GM12878 (cell line): ENCODE data around the gene AKR1C4. TPM values are rescaled to one million over a fixed set of nuclear protein-coding genes. Genes with fewer than 3 reads are reported as not detected.

Source experiments
- polyA plus RNA-seq, 11 experiments: library from polyadenylated mRNA; depleted of rRNA in 4 of 11; unstranded in 6 of 11; stranded (reverse) in 5 of 11; fragments of >200 nt; fragmentation: Nextera tagmentation in 4 of 11; fragmentation: Illumina TruSeq in 1 of 11; extraction: Ambion mirVana in 4 of 11; extraction: Trizol in 1 of 11; gene quantifications; 1 replicate in 1 of 11; 2 replicates in 10 of 11; pipeline versions ENCODE4 v1.2.1 to v1.2.3, GENCODE V29; 2011 to 2016; ENCODE audit warnings: inconsistent platforms in 2 of 11, missing spikeins in 2 of 11, low read depth in 1 of 11
- total RNA-seq, 4 experiments: library from RNA; depleted of rRNA in 3 of 4; stranded (reverse); fragments of >200 nt in 3 of 4; fragmentation: Illumina TruSeq in 1 of 4; extraction: Trizol in 1 of 4; gene quantifications; 2 replicates each; pipeline versions ENCODE4 v1.2.1 to v1.2.3, GENCODE V29; 2013 to 2021
- TF ChIP-seq, protein P1 (sequence below): fragments of 450-650 bp; formaldehyde crosslinking; IDR thresholded peaks from 2 replicates; pipeline ENCODE4 v1.5.0; 2022; ENCODE audit warnings: mild to moderate bottlenecking, missing genetic modification characterization

AKR1C4 gene
- total and polyA plus RNA-seq, 10 of the 15 experiments (the other 5 are each of a cell fraction or from before 2014, with no cell fraction given): 0.20 TPM; not detected in 9

DNA sequence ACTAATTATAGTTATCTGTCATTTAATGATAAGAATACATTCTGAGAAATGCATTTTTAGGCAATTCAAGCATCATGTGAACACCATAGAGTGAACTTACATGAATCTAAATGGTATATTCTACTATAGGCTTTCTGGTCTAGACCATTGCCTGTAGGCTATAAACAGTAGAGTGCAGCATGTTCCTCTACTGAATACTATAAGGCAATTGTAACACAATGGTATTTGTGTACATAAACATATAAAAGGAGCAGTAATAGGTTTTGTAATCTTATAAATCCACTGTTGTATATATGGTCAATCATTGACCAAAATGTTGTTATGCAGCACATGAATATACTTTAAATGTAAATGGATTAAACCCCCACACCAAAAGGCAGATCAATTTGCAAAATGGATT lies 71.6 kb downstream of the AKR1C4 start (continued):
- TF ChIP-seq, protein P1, sequence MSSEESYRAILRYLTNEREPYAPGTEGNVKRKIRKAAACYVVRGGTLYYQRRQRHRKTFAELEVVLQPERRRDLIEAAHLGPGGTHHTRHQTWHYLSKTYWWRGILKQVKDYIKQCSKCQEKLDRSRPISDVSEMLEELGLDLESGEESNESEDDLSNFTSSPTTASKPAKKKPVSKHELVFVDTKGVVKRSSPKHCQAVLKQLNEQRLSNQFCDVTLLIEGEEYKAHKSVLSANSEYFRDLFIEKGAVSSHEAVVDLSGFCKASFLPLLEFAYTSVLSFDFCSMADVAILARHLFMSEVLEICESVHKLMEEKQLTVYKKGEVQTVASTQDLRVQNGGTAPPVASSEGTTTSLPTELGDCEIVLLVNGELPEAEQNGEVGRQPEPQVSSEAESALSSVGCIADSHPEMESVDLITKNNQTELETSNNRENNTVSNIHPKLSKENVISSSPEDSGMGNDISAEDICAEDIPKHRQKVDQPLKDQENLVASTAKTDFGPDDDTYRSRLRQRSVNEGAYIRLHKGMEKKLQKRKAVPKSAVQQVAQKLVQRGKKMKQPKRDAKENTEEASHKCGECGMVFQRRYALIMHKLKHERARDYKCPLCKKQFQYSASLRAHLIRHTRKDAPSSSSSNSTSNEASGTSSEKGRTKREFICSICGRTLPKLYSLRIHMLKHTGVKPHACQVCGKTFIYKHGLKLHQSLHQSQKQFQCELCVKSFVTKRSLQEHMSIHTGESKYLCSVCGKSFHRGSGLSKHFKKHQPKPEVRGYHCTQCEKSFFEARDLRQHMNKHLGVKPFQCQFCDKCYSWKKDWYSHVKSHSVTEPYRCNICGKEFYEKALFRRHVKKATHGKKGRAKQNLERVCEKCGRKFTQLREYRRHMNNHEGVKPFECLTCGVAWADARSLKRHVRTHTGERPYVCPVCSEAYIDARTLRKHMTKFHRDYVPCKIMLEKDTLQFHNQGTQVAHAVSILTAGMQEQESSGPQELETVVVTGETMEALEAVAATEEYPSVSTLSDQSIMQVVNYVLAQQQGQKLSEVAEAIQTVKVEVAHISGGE: no peak

Other genes starting within 250 kb of the AKR1C4 start
- gene AKR1C1, start 233.4 kb upstream of the AKR1C4 start, total RNA-seq (2014; rRNA removed): 0.06 TPM in 1 of 2 replicates, not detected in the other
- gene AKR1C1, start 233.4 kb upstream of the AKR1C4 start, total RNA-seq (2014; rRNA removed; fragmentation: Illumina TruSeq; extraction: Trizol): not detected in 2 replicates
- 0.40 and 0.64 TPM in 2 replicates for gene AKR1C1, start 233.4 kb upstream of the AKR1C4 start, total RNA-seq (2021)
- 1.1 and 1.2 TPM in 2 replicates for gene AKR1C1, start 233.4 kb upstream of the AKR1C4 start, polyA plus RNA-seq (2011; rRNA removed)
- not detected in 2 replicates for gene AKR1C1, start 233.4 kb upstream of the AKR1C4 start, polyA plus RNA-seq (2014; fragmentation: Illumina TruSeq; extraction: Trizol)
- gene AKR1C1, start 233.4 kb upstream of the AKR1C4 start, polyA plus RNA-seq (2014; fragmentation: Nextera tagmentation; extraction: Ambion mirVana): under 1 TPM in 1 of 2 experiments, not detected in 1; 0.05 TPM
- 0.11 TPM in 1 of 2 replicates, not detected in the other for gene AKR1C1, start 233.4 kb upstream of the AKR1C4 start, polyA plus RNA-seq (2014; rRNA removed)
- not detected for gene AKR1C1, start 233.4 kb upstream of the AKR1C4 start, polyA plus RNA-seq (2016; fragmentation: Nextera tagmentation; extraction: Ambion mirVana)
- not detected in 2 replicates for gene AKR1C2, start 193.0 kb upstream of the AKR1C4 start, total RNA-seq (2014; rRNA removed)
- not detected in 2 replicates for gene AKR1C2, start 193.0 kb upstream of the AKR1C4 start, total RNA-seq (2014; rRNA removed; fragmentation: Illumina TruSeq; extraction: Trizol)
- gene AKR1C2, start 193.0 kb upstream of the AKR1C4 start, total RNA-seq (2021): 0.44 TPM in 1 of 2 replicates, not detected in the other
- gene AKR1C2, start 193.0 kb upstream of the AKR1C4 start, polyA plus RNA-seq (2011; rRNA removed): 0.31 and 0.46 TPM in 2 replicates
- gene AKR1C2, start 193.0 kb upstream of the AKR1C4 start, polyA plus RNA-seq (2014; fragmentation: Illumina TruSeq; extraction: Trizol): not detected in 2 replicates
- gene AKR1C2, start 193.0 kb upstream of the AKR1C4 start, polyA plus RNA-seq (2014; fragmentation: Nextera tagmentation; extraction: Ambion mirVana): not detected
- gene AKR1C2, start 193.0 kb upstream of the AKR1C4 start, polyA plus RNA-seq (2014; rRNA removed): 0.08 and 0.36 TPM in 2 replicates
- not detected for gene AKR1C2, start 193.0 kb upstream of the AKR1C4 start, polyA plus RNA-seq (2016; fragmentation: Nextera tagmentation; extraction: Ambion mirVana)
- gene AKR1C3, start 102.4 kb upstream of the AKR1C4 start, total RNA-seq (2014; rRNA removed): not detected in 2 replicates
- not detected in 2 replicates for gene AKR1C3, start 102.4 kb upstream of the AKR1C4 start, total RNA-seq (2014; rRNA removed; fragmentation: Illumina TruSeq; extraction: Trizol)
- 0.26 TPM in 1 of 2 replicates, not detected in the other for gene AKR1C3, start 102.4 kb upstream of the AKR1C4 start, total RNA-seq (2021)
- 0.30 and 0.35 TPM in 2 replicates for gene AKR1C3, start 102.4 kb upstream of the AKR1C4 start, polyA plus RNA-seq (2011; rRNA removed)
- not detected in 2 replicates for gene AKR1C3, start 102.4 kb upstream of the AKR1C4 start, polyA plus RNA-seq (2014; fragmentation: Illumina TruSeq; extraction: Trizol)
- not detected for gene AKR1C3, start 102.4 kb upstream of the AKR1C4 start, polyA plus RNA-seq (2014; fragmentation: Nextera tagmentation; extraction: Ambion mirVana)
- not detected in 2 replicates for gene AKR1C3, start 102.4 kb upstream of the AKR1C4 start, polyA plus RNA-seq (2014; rRNA removed)
- gene AKR1C3, start 102.4 kb upstream of the AKR1C4 start, polyA plus RNA-seq (2016; fragmentation: Nextera tagmentation; extraction: Ambion mirVana): not detected
- gene AKR1C8, start 11.7 kb upstream of the AKR1C4 start, total RNA-seq (2014; rRNA removed): not detected in 2 replicates
- gene AKR1C8, start 11.7 kb upstream of the AKR1C4 start, total RNA-seq (2014; rRNA removed; fragmentation: Illumina TruSeq; extraction: Trizol): not detected in 2 replicates
- not detected in 2 replicates for gene AKR1C8, start 11.7 kb upstream of the AKR1C4 start, total RNA-seq (2021)
- 0.18 TPM in 1 of 2 replicates, not detected in the other for gene AKR1C8, start 11.7 kb upstream of the AKR1C4 start, polyA plus RNA-seq (2011; rRNA removed)
- gene AKR1C8, start 11.7 kb upstream of the AKR1C4 start, polyA plus RNA-seq (2014; fragmentation: Illumina TruSeq; extraction: Trizol): not detected in 2 replicates
- not detected for gene AKR1C8, start 11.7 kb upstream of the AKR1C4 start, polyA plus RNA-seq (2014; fragmentation: Nextera tagmentation; extraction: Ambion mirVana)
- gene AKR1C8, start 11.7 kb upstream of the AKR1C4 start, polyA plus RNA-seq (2014; rRNA removed): not detected in 2 replicates
- not detected for gene AKR1C8, start 11.7 kb upstream of the AKR1C4 start, polyA plus RNA-seq (2016; fragmentation: Nextera tagmentation; extraction: Ambion mirVana)
- gene UCN3, start 168.1 kb downstream of the AKR1C4 start, total RNA-seq (2014; rRNA removed): not detected in 2 replicates
- gene UCN3, start 168.1 kb downstream of the AKR1C4 start, total RNA-seq (2014; rRNA removed; fragmentation: Illumina TruSeq; extraction: Trizol): not detected in 2 replicates
- gene UCN3, start 168.1 kb downstream of the AKR1C4 start, total RNA-seq (2021): not detected in 2 replicates
- not detected in 2 replicates for gene UCN3, start 168.1 kb downstream of the AKR1C4 start, polyA plus RNA-seq (2011; rRNA removed)
- not detected in 2 replicates for gene UCN3, start 168.1 kb downstream of the AKR1C4 start, polyA plus RNA-seq (2014; fragmentation: Illumina TruSeq; extraction: Trizol)
- gene UCN3, start 168.1 kb downstream of the AKR1C4 start, polyA plus RNA-seq (2014; fragmentation: Nextera tagmentation; extraction: Ambion mirVana): not detected
- not detected in 2 replicates for gene UCN3, start 168.1 kb downstream of the AKR1C4 start, polyA plus RNA-seq (2014; rRNA removed)
- not detected for gene UCN3, start 168.1 kb downstream of the AKR1C4 start, polyA plus RNA-seq (2016; fragmentation: Nextera tagmentation; extraction: Ambion mirVana)
- not detected in 2 replicates for gene TUBAL3, start 208.0 kb downstream of the AKR1C4 start, total RNA-seq (2014; rRNA removed)
- not detected in 2 replicates for gene TUBAL3, start 208.0 kb downstream of the AKR1C4 start, total RNA-seq (2014; rRNA removed; fragmentation: Illumina TruSeq; extraction: Trizol)
- not detected in 2 replicates for gene TUBAL3, start 208.0 kb downstream of the AKR1C4 start, total RNA-seq (2021)
- gene TUBAL3, start 208.0 kb downstream of the AKR1C4 start, polyA plus RNA-seq (2011; rRNA removed): 0.03 TPM in 1 of 2 replicates, not detected in the other
- gene TUBAL3, start 208.0 kb downstream of the AKR1C4 start, polyA plus RNA-seq (2014; fragmentation: Illumina TruSeq; extraction: Trizol): 0.06 TPM in 1 of 2 replicates, not detected in the other
- gene TUBAL3, start 208.0 kb downstream of the AKR1C4 start, polyA plus RNA-seq (2014; fragmentation: Nextera tagmentation; extraction: Ambion mirVana): not detected
- gene TUBAL3, start 208.0 kb downstream of the AKR1C4 start, polyA plus RNA-seq (2014; rRNA removed): not detected in 2 replicates
- not detected for gene TUBAL3, start 208.0 kb downstream of the AKR1C4 start, polyA plus RNA-seq (2016; fragmentation: Nextera tagmentation; extraction: Ambion mirVana)
- gene NET1, start 215.7 kb downstream of the AKR1C4 start, total RNA-seq (2014; rRNA removed): 17.8 and 22.2 TPM in 2 replicates
- 16.0 and 18.3 TPM in 2 replicates for gene NET1, start 215.7 kb downstream of the AKR1C4 start, total RNA-seq (2014; rRNA removed; fragmentation: Illumina TruSeq; extraction: Trizol)
- gene NET1, start 215.7 kb downstream of the AKR1C4 start, total RNA-seq (2021): 17.3 and 18.4 TPM in 2 replicates
- gene NET1, start 215.7 kb downstream of the AKR1C4 start, polyA plus RNA-seq (2011; rRNA removed): 18.5 and 22.2 TPM in 2 replicates
- gene NET1, start 215.7 kb downstream of the AKR1C4 start, polyA plus RNA-seq (2014; fragmentation: Illumina TruSeq; extraction: Trizol): 21.2 and 23.9 TPM in 2 replicates
- 1 to 10 TPM; 6.5 to 8.9 TPM for gene NET1, start 215.7 kb downstream of the AKR1C4 start, polyA plus RNA-seq (2014; fragmentation: Nextera tagmentation; extraction: Ambion mirVana)
- 14.1 TPM in 2 replicates for gene NET1, start 215.7 kb downstream of the AKR1C4 start, polyA plus RNA-seq (2014; rRNA removed)
- 10 to 100 TPM; 21.9 to 22.7 TPM for gene NET1, start 215.7 kb downstream of the AKR1C4 start, polyA plus RNA-seq (2016; fragmentation: Nextera tagmentation; extraction: Ambion mirVana)